K562 (cell line): ENCODE results near the gene NUDCD3. TPM values are rescaled to one million over a fixed set of nuclear protein-coding genes. Genes with fewer than 3 reads are reported as not detected.

ENCODE experiments used
- ATAC-seq: fragments of 200-7000 bp; cut with Tn5 transposase; 3 replicates; pipeline ENCODE4 v1.9.1; 2020; ENCODE audit warnings: moderate library complexity
- BruUV-seq: library from RNA; stranded (reverse); fragments of 400-500 nt; replicated peaks from 2 replicates; lab custom pipeline; 2021; lab: Mats Ljungman, UMichigan
- CTCF ChIA-PET: fragments of 300-600 bp; formaldehyde crosslinking; extraction: SDS; loops from one replicate; lab custom pipeline; 2021; ENCODE audit warnings: low intra/inter-chr PET ratio; lab: Yijun Ruan, JAX
- POLR2A ChIA-PET: fragments of 300-600, 350-650 bp; sonication (Branson Sonifier 250); formaldehyde crosslinking; extraction: SDS; loops from one replicate; lab custom pipeline; 2021; ENCODE audit warnings: antibody characterized with exemption, inconsistent platforms; lab: Yijun Ruan, JAX
- DNase-seq, 4 experiments: peaks; one replicate each; pipeline versions ENCODE4 v3.0.0 to v3.0.0-alpha.2; 2011 to 2018; ENCODE audit warnings: low spot score in 3 of 4, mixed read lengths in 3 of 4; ENCODE audit errors: extremely low read depth in 1 of 4
- FAIRE-seq: peaks from 2 replicates; lab custom pipeline; 2011; peaks lifted over from hg19 to GRCh38; lab: Jason Lieb, UNC
- H2AFZ ChIP-seq: 2 replicates; pipeline ENCODE4 v1.6.0; 2011; ENCODE audit warnings: low read depth, low read length, control low read depth, inconsistent platforms
- H3K27ac ChIP-seq: fragments of 200-600 bp; 3 replicates; pipeline ENCODE4 v1.8.0; 2011; ENCODE audit warnings: low read depth, mild to moderate bottlenecking, control low read depth, inconsistent platforms, low read length, moderate library complexity, mixed read lengths; ENCODE audit errors: extremely low read depth
- H3K27me3 ChIP-seq, 2 experiments: fragments of 300-600 bp in 1 of 2; 2 replicates in 1 of 2; 3 replicates in 1 of 2; pipeline versions ENCODE4 v1.6.0 to v1.8.0; 2011; ENCODE audit warnings: inconsistent platforms in 2 of 2, low read length in 2 of 2, mild to moderate bottlenecking in 1 of 2, mixed read lengths in 1 of 2, moderate library complexity in 1 of 2; ENCODE audit not compliant: control insufficient read depth in 2 of 2, insufficient read depth in 2 of 2
- H3K36me3 ChIP-seq: fragments of 300-600 bp; 3 replicates; pipeline ENCODE4 v1.8.0; 2011; ENCODE audit warnings: mild to moderate bottlenecking, low read length, inconsistent platforms; ENCODE audit not compliant: control insufficient read depth, insufficient read depth
- H3K4me1 ChIP-seq, 2 experiments: fragments of 200-600 bp in 1 of 2; replicated peaks in 1 of 2; 2 replicates in 1 of 2; 3 replicates in 1 of 2; pipeline versions ENCODE4 v1.5.1 to v1.8.0; 2011; ENCODE audit warnings: inconsistent platforms in 2 of 2, low read length in 2 of 2, mild to moderate bottlenecking in 1 of 2, mixed read lengths in 1 of 2, moderate library complexity in 1 of 2; ENCODE audit not compliant: control insufficient read depth in 2 of 2, insufficient read depth in 2 of 2
- H3K4me2 ChIP-seq: 2 replicates; pipeline ENCODE4 v1.6.1; 2011; ENCODE audit warnings: low read length, control low read depth, inconsistent platforms, mixed read lengths; ENCODE audit not compliant: insufficient read depth
- H3K4me3 ChIP-seq: fragments of 200-600 bp; sonication (generic), shearing (Covaris generic); 2 replicates; pipeline ENCODE4 v1.5.1; 2016; ENCODE audit warnings: control low read depth, inconsistent platforms
- H3K79me2 ChIP-seq: fragments of 200-600 bp; 3 replicates; pipeline ENCODE4 v1.8.0; 2011; ENCODE audit warnings: low read length, inconsistent platforms; ENCODE audit not compliant: control insufficient read depth, insufficient read depth
- H3K9ac ChIP-seq, 2 experiments: 2 replicates each; pipeline versions ENCODE4 v1.6.0 to v1.6.1; 2011; ENCODE audit warnings: low read depth in 2 of 2, low read length in 2 of 2, control low read depth in 1 of 2, inconsistent platforms in 1 of 2, mild to moderate bottlenecking in 1 of 2, mixed read lengths in 1 of 2; ENCODE audit not compliant: insufficient read depth in 1 of 2
- H3K9me1 ChIP-seq: one replicate; pipeline ENCODE4 v1.6.0; 2011; ENCODE audit warnings: inconsistent platforms, mild to moderate bottlenecking, low read length, moderate library complexity; ENCODE audit not compliant: control insufficient read depth, insufficient read depth
- H3K9me3 ChIP-seq: replicated peaks from 2 replicates; pipeline ENCODE4 v1.5.1; 2011; ENCODE audit warnings: low read depth, low read length, inconsistent platforms; ENCODE audit not compliant: control insufficient read depth, insufficient read depth
- H4K20me1 ChIP-seq: replicated peaks from 2 replicates; pipeline ENCODE4 v1.6.1; 2011; ENCODE audit warnings: low read length, inconsistent platforms, mixed read lengths; ENCODE audit not compliant: control insufficient read depth, insufficient read depth
- AFF4 ChIP-seq: sonication (generic); formaldehyde crosslinking; IDR thresholded peaks from 2 replicates; pipeline ENCODE4 v1.8.0; 2023; ENCODE audit warnings: mild to moderate bottlenecking, missing genetic modification reagents
- C11orf30 ChIP-seq: fragments of 450-650 bp; IDR thresholded peaks from 2 replicates; pipeline ENCODE4 v1.6.1; 2016; ENCODE audit warnings: low read depth, mild to moderate bottlenecking
- CHAMP1 ChIP-seq: fragments of 450-650 bp; IDR thresholded peaks from 2 replicates; pipeline ENCODE4 v1.6.1; 2016; ENCODE audit warnings: mild to moderate bottlenecking
- DMBX1 ChIP-seq: fragments of 250-450 bp; sonication (Bioruptor Pico); IDR thresholded peaks from 2 replicates; pipeline ENCODE4 v1.8.0; 2022; ENCODE audit warnings: inconsistent platforms, mild to moderate bottlenecking, moderate library complexity, borderline replicate concordance
- E2F3 ChIP-seq: fragments of 250-450 bp; sonication (Bioruptor Pico); IDR thresholded peaks from 2 replicates; pipeline ENCODE4 v1.4.0; 2020; ENCODE audit warnings: mild to moderate bottlenecking
- MAFF ChIP-seq: IDR thresholded peaks from 2 replicates; pipeline ENCODE4 v1.6.1; 2012; ENCODE audit warnings: low read length, improper control_type of control experiment
- MAFG ChIP-seq: fragments of 450-650 bp; conservative IDR thresholded peaks from 2 replicates; pipeline ENCODE4 v1.6.1; 2016; ENCODE audit warnings: missing genetic modification characterization, missing compliant biosample characterization
- MAFK ChIP-seq: IDR thresholded peaks from 2 replicates; pipeline ENCODE4 v1.6.1; 2011; ENCODE audit warnings: low read length, improper control_type of control experiment
- NEUROD1 ChIP-seq: fragments of 150-350 bp; IDR thresholded peaks from 2 replicates; pipeline ENCODE4 v1.6.1; 2014; ENCODE audit warnings: borderline replicate concordance, low read length, low read depth; ENCODE audit not compliant: partially characterized antibody
- U2AF1 ChIP-seq: fragments of 200-400 bp; formaldehyde crosslinking; optimal IDR thresholded peaks from 2 replicates; pipeline ENCODE3; 2017; ENCODE audit warnings: mild to moderate bottlenecking, low read depth, low read length, moderate library complexity
- ZNF316 ChIP-seq: fragments of 450-650 bp; IDR thresholded peaks from 2 replicates; pipeline ENCODE4 v1.6.1; 2016
- WGBS: fragments of 100-300 bp; shearing (Covaris generic); methylation state at CpG from one replicate; pipeline ENCODE4 v1.1.6; 2016; ENCODE audit warnings: low coverage, mixed read lengths; ENCODE audit not compliant: insufficient coverage; ENCODE audit errors: missing lambda C conversion rate; 5-methylcytosine and 5-hydroxymethylcytosine counted together
- in situ Hi-C: fragments of 300-500 bp; cut with MboI; formaldehyde crosslinking; loops from 4 replicates; pipeline ENCODE4 v1.15.0; 2018; ENCODE audit warnings: inconsistent platforms, mixed read lengths
- intact Hi-C: fragments of 100-400 bp; cut with micrococcal nuclease; formaldehyde crosslinking; loops from 2 replicates; pipeline ENCODE4 v1.14.2; 2022
- polyA plus RNA-seq, 8 experiments: library from polyadenylated mRNA; depleted of rRNA in 4 of 8; stranded (reverse) in 5 of 8; unstranded in 3 of 8; fragments of >200 nt; fragmentation: Nextera tagmentation in 2 of 8; fragmentation: Illumina TruSeq in 1 of 8; extraction: Ambion mirVana in 2 of 8; extraction: Trizol in 1 of 8; gene quantifications; 2 replicates each; pipeline versions ENCODE4 v1.2.1 to v1.2.3, GENCODE V29; 2011 to 2014; ENCODE audit warnings: inconsistent platforms in 1 of 8, missing spikeins in 1 of 8
- total RNA-seq, 7 experiments: library from RNA; depleted of rRNA in 6 of 7; stranded (reverse); fragments of >200 nt in 6 of 7; fragmentation: Illumina TruSeq in 2 of 7; extraction: Trizol in 2 of 7; gene quantifications; 2 replicates each; pipeline versions ENCODE4 v1.2.1 to v1.2.3, GENCODE V29; 2011 to 2021; ENCODE audit warnings: low replicate concordance in 1 of 7

Gene NUDCD3
- total and polyA plus RNA-seq, 9 of the 15 experiments (the other 6 are each of a cell fraction or from before 2014, with no cell fraction given) = 24.8 to 64.2 (median 42.6) TPM

- Histone ChIP-seq H2AFZ (peak overlapping the region; percentile 56; the same call in 1 of the 2 replicates), H3K27ac (no peak overlapping the region), H3K4me3 (no peak overlapping the region), H3K4me2 (no peak overlapping the region), H3K9me3 (no peaks in the 10 kb centered on the region), H3K79me2 (no peaks in the 10 kb centered on the region), H3K4me1 (peaks cover 2 to 22% of the 10 kb centered on the region in 2 experiments; a peak in 3 of 5 replicates), H3K27me3 (no peaks in the 10 kb centered on the region), H3K36me3 (no peaks in the 10 kb centered on the region), H4K20me1 (no peaks in the 10 kb centered on the region), H3K9ac (no peak overlapping the region), H3K9me1 (no peaks in the 10 kb centered on the region)
- FAIRE-seq = no peak
- TF ChIP-seq DMBX1 (CRISPR knock-in tag) (no peak), ZNF316 (peak; percentile 82), MAFK (0 out of 2 replicates have a peak, but pooled peaks have one; percentile 8), C11orf30 (peak; percentile 65), MAFG (tag) (peak; percentile 32; the same call in 1 of the 2 replicates), MAFF (peak; percentile 55; the same call in 1 of the 2 replicates), E2F3 (CRISPR knock-in tag) (no peak)
- no TSS peak for BruUV-seq
- intact Hi-C loops (loop anchor here (5.0 kb wide), 1 partner anchor 71 kb away; no protein-coding TSS in a partner anchor), in situ Hi-C loops (no loop called here)
- 44% methylated on average over 1 of the region's 1 CpG for WGBS
- ChIA-PET CTCF (no interaction called here), POLR2A (no interaction called here)
- ATAC-seq = no peak
- DNase-seq = no peak
These were observed 5.9 kb upstream of the NUDCD3 start for GRCh38 chr7:44496385-44496784.

- Histone ChIP-seq H3K4me2 (no peak overlapping the region), H3K27me3 (no peaks in the 10 kb centered on the region), H3K4me1 (peaks cover 6 to 22% of the 10 kb centered on the region in 2 experiments; a peak in 4 of 5 replicates), H3K36me3 (no peaks in the 10 kb centered on the region), H3K9me3 (no peaks in the 10 kb centered on the region), H3K27ac (no peak overlapping the region), H3K9me1 (no peaks in the 10 kb centered on the region), H4K20me1 (no peaks in the 10 kb centered on the region), H3K79me2 (peaks cover 5% of the 10 kb centered on the region), H2AFZ (no peak overlapping the region), H3K4me3 (no peak overlapping the region), H3K9ac (no peak overlapping the region)
- POLR2A ChIA-PET = no interaction called here
- no TSS peak for BruUV-seq
- FAIRE-seq = no peak
- intact Hi-C loops = loop anchor here (5.0 kb wide), 1 partner anchor 72 kb away; no protein-coding TSS in a partner anchor
- 27% methylated on average over 2 of the region's 2 CpGs for WGBS
- in situ Hi-C loops = no loop called here
- ATAC-seq = no peak
- DNase-seq = no peak
- CTCF ChIA-PET = no interaction called here
- TF ChIP-seq NEUROD1 (no peak), U2AF1 (no peak), AFF4 (no peak), CHAMP1 (no peak)
These were observed 4.5 kb upstream of the NUDCD3 start for GRCh38 chr7:44494960-44495359.
